Glomerular visceral epithelial cell (primary cell): ENCODE results near the gene PCDHB14.
"Not testable (repeated sequence)": the region's sequence is repeated elsewhere in the genome, so short reads cannot be mapped to it uniquely, and the experiment has no call there.

ENCODE experiments used
- DNase-seq: peaks from one replicate; pipeline ENCODE4 v3.0.0-alpha.2; 2016; ENCODE audit errors: extremely low spot score

Gene PCDHB14

DNA sequence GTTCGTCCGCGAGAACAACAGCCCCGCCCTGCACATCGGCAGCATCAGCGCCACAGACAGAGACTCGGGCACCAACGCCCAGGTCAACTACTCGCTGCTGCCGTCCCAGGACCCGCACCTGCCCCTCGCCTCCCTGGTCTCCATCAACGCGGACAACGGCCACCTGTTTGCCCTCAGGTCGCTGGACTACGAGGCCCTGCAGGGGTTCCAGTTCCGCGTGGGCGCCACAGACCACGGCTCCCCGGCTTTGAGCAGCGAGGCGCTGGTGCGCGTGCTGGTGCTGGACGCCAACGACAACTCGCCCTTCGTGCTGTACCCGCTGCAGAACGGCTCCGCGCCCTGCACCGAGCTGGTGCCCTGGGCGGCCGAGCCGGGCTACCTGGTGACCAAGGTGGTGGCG is 12.9 kb upstream of the PCDHB14 start:
- not testable (repeated sequence) for DNase-seq

DNA sequence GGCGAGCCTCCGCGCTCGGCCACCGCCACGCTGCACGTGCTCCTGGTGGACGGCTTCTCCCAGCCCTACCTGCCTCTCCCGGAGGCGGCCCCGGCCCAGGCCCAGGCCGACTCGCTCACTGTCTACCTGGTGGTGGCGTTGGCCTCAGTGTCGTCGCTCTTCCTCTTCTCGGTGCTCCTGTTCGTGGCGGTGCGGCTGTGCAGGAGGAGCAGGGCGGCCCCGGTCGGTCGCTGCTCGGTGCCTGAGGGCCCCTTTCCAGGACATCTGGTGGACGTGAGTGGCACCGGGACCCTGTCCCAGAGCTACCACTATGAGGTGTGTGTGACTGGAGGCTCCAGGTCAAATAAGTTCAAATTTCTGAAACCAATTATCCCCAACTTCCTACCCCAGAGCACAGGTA is 12.3 kb upstream of the PCDHB14 start:
- DNase-seq = not testable (repeated sequence)

GRCh38 chr5:141213656-141214339 is 9.3 kb upstream of the PCDHB14 start, which contains the start of gene PCDHB13:
PCDHB13 (plus strand) TSS chr5:141213919; CDS start chr5:141214124, 205 bp downstream.
- peak; percentile 54 for DNase-seq

- not testable (repeated sequence) for DNase-seq
Measured at GRCh38 chr5:141214583-141214982, 8.6 kb upstream of the PCDHB14 start.

DNA sequence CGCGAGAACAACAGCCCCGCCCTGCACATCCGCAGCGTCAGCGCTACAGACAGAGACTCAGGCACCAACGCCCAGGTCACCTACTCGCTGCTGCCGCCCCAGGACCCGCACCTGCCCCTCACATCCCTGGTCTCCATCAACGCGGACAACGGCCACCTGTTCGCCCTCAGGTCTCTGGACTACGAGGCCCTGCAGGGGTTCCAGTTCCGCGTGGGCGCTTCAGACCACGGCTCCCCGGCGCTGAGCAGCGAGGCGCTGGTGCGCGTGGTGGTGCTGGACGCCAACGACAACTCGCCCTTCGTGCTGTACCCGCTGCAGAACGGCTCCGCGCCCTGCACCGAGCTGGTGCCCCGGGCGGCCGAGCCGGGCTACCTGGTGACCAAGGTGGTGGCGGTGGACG is 7.6 kb upstream of the PCDHB14 start:
- DNase-seq = not testable (repeated sequence)

DNA sequence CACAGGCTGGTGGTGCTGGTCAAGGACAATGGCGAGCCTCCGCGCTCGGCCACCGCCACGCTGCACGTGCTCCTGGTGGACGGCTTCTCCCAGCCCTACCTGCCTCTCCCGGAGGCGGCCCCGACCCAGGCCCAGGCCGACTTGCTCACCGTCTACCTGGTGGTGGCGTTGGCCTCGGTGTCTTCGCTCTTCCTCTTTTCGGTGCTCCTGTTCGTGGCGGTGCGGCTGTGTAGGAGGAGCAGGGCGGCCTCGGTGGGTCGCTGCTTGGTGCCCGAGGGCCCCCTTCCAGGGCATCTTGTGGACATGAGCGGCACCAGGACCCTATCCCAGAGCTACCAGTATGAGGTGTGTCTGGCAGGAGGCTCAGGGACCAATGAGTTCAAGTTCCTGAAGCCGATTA is 7.1 kb upstream of the PCDHB14 start:
- not testable (repeated sequence) for DNase-seq

GRCh38 chr5:141224844-141225243 is 1.7 kb downstream of the PCDHB14 start:
- not testable (repeated sequence) for DNase-seq

DNA sequence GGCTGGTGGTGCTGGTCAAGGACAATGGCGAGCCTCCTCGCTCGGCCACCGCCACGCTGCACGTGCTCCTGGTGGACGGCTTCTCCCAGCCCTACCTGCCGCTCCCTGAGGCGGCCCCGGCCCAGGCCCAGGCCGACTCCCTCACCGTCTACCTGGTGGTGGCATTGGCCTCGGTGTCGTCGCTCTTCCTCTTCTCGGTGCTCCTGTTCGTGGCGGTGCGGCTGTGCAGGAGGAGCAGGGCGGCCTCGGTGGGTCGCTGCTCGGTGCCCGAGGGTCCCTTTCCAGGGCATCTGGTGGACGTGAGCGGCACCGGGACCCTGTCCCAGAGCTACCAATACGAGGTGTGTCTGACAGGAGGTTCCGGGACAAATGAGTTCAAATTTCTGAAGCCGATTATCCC is 2.3 kb downstream of the PCDHB14 start:
- not testable (repeated sequence) for DNase-seq

DNA sequence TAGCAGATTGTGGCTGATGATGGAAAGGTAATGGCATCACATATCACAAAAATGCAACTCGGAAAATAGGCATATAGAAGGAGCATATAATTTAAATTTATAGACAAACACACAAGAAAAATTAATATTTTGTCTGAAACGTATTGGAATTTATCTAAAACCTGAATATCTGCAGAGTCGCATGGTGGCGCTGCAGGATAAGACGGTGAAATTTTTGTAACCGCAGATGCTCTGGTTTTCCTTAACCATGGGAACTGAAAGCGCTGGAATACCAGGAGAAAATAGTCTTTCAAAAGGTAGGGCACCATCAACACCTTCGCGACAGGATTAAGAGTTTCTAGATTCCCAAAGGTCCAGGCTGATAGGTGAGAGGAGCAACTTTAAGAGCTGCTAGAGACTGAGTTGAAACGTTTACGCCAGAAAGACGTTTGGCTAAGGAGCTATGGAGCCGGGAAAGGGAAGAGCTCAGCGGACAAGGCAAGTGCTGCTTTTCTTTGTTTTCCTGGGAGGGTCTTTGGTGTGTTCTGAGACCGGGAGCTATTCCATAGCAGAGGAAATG is 11.0 kb downstream of the PCDHB14 start:
- DNase-seq = peak; percentile 20

DNA sequence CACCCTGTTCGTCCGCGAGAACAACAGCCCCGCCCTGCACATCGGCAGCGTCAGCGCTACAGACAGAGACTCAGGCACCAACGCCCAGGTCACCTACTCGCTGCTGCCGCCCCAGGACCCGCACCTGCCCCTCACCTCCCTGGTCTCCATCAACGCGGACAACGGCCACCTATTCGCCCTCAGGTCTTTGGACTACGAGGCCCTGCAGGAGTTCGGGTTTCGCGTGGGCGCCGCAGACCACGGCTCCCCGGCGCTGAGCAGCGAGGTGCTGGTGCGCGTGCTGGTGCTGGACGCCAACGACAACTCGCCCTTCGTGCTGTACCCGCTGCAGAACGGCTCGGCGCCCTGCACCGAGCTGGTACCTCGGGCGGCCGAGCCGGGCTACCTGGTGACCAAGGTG is 12.8 kb downstream of the PCDHB14 start:
- not testable (repeated sequence) for DNase-seq

- DNase-seq = no peak
Measured at GRCh38 chr5:141236516-141237313, 13.6 kb downstream of the PCDHB14 start.

- no peak for DNase-seq
Measured at GRCh38 chr5:141241496-141241895, 18.4 kb downstream of the PCDHB14 start.

GRCh38 chr5:141245250-141245717 is 22.1 kb downstream of the PCDHB14 start, which contains the start of gene PCDHB15:
PCDHB15 (plus strand) TSS chr5:141245395; CDS start chr5:141245579, 184 bp downstream.
- no peak for DNase-seq

DNA sequence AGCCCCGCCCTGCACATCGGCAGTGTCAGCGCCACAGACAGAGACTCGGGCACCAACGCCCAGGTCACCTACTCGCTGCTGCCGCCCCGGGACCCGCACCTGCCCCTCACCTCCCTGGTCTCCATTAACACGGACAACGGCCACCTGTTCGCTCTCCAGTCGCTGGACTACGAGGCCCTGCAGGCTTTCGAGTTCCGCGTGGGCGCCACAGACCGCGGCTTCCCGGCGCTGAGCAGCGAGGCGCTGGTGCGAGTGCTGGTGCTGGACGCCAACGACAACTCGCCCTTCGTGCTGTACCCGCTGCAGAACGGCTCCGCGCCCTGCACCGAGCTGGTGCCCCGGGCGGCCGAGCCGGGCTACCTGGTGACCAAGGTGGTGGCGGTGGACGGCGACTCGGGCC is 23.8 kb downstream of the PCDHB14 start:
- not testable (repeated sequence) for DNase-seq

- not testable (repeated sequence) for DNase-seq
Measured at GRCh38 chr5:141247434-141247833, 24.3 kb downstream of the PCDHB14 start.

GRCh38 chr5:141250576-141250975 is 27.4 kb downstream of the PCDHB14 start:
- DNase-seq = no peak

DNA sequence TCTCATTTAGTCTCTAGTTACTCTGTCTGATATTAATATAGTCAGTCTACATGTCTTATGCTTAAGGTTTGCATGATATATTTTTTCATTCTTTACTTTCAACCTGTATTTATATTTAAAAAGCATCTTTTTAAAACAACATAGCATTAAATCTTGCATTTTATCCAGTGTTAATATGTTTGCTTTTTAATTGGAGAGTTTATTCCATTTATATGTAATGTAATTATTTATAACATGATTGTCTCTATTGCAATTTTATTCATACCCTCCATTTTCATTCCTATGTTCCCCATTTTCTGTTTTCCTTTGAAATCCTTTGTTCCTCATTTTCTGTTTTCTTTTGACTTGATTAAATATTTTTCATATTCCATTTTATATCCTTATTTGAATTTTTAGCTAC is 35.3 kb downstream of the PCDHB14 start:
- DNase-seq = no peak

DNA sequence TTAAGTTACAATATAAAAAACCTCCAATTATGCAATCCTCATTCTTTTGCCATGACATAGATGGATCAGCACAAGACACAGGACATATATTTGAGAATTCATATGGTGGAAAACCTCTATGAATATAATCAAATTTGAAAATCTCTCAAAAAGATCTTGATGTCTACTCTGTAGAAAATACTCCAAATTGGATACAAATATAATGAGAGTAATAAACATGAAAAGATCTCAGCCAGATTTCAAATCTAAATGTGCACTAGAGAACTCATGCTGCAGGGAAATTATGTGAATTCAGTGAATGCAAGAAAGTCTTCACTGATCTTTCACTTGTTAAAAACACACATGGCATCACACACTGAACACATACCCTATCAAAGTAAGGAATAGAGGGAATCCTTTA is 35.8 kb downstream of the PCDHB14 start:
- DNase-seq = no peak

DNA sequence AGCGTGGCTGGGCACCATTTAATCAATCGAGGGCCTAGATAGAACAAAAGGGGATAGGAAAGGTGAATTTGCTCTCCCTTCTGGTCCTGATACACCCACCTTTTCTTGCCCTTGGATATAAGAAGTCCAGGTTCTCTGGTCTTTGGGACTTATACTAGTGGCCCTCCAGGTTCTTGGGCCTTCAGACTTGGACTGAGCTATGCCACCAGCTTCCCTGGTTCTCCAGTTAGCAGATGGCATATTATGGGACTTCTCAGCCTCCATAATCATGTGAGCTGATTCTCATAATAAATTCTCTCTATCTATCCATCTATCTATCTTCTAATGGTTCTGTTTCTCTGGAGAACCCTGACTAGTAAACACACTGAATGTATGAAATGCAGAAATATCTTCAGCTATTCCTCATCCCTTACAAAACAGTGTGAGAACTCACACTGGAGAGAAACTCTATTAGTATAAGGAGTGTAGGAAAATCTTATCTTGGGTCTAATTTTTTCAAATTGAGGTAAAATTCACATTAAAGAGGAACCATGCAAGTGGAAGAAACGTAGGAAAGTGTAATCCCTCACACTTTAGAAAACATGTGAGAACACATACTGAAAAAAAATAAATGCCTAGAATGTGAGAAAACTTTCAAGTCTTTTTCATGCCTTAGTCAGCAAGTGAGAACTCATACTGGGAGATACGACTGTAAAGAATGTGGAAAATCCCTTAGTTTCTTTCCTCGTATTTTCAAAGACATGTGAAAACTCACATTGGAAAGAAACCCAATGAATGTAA is 37.5 kb downstream of the PCDHB14 start:
- DNase-seq = no peak

- DNase-seq = no peak
Measured at GRCh38 chr5:141261238-141261546, 38.0 kb downstream of the PCDHB14 start.

DNA sequence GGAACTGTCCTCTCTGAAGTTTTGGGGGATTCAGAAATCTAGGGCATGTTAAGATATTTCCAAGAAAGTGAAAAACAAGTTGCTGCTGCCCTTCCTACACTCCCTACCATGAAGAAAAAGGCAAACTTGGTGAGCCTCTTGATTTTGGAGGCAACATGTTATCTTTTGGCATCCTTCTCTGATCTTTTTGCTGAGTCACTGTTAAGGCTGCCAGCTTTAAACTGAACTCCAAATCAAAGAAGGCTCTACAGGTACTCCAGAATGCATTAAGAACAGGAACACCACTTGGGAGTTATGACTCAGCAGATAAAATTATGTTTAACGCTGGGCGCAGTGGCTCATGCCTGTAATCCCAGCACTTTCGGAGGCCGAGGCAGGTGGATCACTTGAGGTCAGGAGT is 46.1 kb downstream of the PCDHB14 start:
- no peak for DNase-seq

GRCh38 chr5:141272906-141273305 is 49.8 kb downstream of the PCDHB14 start:
- no peak for DNase-seq
